HG03280 (cell line): Measurements from ENCODE around the gene C17orf75.

Source experiments
- ATAC-seq: cut with Tn5 transposase; IDR thresholded peaks from one replicate; pipeline ENCODE4 v1.9.1; 2021; ENCODE audit warnings: mild to moderate bottlenecking, moderate library complexity; ENCODE audit not compliant: unreplicated experiment

The C17orf75 gene

DNA sequence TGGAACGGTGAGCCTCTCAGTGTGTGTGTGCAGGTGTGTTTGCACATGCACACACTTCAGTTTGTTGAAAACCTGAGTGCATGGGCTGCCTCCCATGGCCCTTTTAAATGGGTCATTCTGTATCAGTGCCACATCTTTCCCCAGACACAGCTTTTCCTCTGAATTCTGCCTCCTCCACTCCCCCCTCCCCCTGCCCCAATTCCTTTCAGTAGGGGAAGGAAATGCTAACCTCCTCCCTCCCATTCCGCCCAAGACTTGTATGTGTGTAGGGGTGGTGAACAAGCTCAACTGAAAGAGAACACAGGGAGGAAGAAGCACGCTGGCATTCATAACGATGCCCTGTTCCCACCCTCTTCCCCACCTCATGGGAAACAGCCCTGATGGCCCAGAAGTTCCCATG, 34.3 kb downstream of the C17orf75 start:
- no peak for ATAC-seq

DNA sequence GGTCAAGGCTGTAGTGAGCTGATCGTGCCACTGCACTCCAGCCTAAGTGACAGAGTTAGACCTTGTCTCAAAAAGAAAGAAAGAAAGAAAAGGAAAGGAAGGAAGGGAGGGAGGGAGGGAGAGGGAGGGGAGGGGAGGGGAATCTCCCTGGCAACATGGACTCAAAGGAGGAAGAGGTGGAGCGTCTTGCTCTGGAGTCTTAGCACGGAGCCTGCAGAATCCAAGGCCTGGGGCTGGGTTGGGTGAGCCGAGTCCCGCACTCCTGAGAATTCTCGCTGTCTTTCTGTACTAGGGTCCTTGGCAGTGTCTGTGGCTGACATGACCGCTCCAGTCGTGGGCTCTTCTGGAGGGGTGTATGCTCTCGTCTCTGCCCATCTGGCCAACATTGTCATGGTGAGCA, 36.9 kb downstream of the C17orf75 start:
- no peak for ATAC-seq

DNA sequence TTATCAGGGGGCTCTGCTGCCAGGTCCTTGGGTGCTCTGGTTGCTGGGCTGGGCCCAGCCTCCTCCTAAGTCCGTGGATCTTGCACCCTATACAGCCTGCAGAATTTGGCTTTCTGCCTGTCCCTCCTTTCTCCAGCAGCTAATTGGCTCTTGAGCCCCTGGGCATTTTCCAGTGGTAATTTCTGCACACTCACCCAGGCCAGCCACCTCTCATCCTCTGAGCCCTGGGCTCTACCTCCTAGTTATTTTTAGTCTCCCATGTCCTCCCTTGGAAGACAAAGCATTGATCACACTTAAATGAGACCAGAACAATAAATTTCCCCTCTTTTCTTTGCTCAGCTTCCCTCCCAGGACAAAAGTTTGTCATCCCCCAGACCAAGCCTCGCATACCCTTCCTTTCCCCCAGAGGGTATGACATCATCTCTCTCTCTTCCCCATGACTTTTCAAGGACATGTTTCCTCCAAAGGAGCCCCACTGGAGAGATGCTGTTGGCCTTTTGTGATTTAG, 38.1 kb downstream of the C17orf75 start:
- no peak for ATAC-seq

DNA sequence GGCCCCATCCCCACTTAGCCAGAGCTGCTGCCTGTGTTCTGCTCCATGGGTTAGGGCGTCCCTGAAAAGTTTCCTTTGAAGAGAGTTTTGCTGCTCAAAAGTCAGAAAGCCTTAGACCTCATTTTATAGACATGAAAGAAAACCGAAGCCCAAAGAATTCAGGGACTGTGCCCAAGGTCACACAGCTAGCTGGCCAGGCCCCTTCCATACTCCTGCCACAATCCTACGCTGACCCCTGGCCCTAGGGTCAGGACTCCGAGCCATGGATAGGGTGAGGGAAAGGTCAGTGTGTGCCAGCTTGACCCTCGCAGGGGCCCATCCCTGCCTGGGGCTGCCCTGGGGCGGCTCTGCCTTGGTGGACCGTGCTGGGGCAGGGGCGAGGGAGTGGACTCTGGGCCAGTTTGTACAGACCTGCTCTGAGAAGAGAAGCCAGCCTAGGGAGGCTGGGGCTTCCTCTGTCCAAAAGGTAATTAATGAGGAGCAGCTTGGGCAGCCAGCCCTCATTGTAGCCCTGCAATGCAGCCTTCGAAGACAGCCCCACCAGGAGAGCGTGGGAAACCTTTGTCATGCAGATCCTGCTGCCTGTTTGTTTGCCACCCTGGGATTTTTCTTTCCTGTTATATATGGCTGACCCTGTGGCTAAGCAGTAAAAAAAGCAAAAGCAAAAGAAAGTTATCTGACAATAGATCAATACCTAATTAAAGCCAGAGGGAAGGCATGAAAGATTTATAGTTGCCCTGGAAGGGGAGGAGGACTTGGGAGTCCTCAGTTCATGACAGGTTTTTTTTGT, 38.9 kb downstream of the C17orf75 start:
- ATAC-seq: no peak

DNA sequence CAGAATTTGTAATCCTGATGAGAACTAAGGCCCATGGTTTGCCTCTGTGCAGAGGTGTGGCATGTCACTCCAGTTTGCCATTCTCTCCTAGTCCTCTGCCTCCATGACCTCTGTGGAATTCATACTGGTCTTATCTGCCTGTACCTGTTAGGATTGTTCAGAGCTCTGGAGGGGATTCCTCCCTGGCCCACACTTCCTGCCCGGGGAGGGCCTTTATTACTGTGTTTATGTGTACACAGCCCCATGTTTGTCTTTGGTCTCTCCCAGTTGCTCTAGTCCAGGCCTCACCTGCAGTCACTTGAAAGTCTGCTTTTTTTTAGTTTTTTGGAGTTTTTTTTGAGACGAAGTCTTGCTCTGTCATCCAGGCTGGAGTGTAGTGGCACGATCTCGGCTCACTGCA, 39.9 kb downstream of the C17orf75 start:
- no peak for ATAC-seq

DNA sequence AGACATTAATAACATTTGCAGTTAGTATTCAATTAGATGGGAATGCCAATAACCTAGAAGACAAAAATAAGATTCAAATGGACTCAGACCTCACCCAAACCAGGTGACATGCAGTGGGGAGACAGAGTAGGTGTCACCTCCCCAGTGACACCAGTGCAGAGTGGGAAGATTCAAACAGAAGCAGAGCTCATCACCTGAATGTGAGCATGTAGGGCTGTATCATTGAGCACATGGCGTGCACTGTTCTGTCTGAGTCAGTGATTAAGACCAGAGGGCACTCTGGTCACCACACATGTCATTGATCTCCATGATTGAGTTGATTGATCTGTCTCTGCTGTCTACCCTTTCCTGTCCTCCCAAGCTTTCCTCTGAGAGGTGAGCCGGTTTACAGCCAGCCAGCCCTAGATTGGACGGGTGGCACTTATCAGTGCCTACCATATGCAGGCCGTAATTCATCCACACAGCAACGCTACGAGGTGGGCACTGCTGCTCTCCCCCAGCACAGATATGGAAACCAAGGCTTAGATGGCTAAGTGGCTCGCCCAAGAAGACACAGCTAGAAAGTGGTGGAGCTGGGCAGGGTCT, 42.3 kb downstream of the C17orf75 start:
- no peak for ATAC-seq

DNA sequence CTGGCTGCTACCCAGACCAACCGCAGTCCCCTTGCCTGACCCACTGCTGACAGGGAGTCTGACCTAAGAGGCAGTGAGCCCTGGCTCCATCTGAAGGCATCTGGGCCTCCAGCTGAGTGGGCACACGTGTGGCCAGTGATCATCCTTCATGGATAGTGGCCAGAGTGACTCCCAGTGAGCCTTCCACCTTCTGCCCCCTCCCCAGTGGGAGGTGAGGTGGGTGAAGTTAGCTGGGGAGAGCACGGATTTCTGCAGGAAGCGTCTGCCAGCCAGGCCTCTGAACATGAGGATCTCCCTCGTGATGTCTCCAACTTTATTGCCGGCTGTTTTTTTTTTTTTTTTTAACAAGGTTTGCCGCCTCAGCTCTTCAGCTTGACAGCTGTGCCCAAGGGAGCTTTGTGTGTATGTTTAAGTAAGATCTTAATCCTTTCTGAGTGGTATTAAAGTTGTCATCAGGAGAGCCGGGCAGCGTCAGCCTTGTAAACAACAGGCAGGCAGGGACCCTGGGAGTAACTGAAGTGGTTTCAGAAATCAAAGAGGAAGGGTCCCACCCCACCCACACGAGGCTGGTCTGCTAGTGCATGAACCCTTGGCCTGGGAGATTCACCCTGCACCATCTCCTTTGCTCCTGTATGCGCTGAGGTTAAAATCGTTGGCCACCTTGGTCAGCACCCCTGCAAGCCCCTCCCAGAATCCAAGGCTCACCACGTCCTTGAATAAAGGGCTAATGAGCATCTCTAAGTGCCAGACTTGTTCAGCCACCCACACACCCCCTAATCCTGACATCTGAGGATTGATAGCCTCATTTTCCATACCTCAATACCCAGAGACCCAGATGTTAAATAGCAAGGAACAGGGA, 43.0 kb downstream of the C17orf75 start:
- no peak for ATAC-seq

DNA sequence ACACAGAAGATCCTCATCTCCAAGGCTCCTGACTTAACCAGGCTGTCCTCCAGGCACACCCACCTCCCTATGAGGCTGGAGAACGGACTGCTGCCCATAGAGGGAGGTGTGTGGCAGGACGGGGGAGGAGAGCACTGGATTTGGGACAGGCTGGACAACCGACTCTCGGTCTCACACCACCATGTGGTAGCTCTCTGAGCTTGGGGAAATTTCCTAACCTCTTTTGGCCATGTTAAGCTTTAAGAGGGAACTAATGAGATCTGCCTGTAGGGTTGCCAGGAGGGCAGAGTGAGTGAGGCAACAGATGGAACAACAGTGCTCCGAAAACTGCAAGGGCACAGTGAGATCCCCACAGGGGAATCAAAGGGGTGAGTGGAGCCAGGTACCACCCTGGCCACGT, 43.7 kb downstream of the C17orf75 start:
- ATAC-seq: no peak

DNA sequence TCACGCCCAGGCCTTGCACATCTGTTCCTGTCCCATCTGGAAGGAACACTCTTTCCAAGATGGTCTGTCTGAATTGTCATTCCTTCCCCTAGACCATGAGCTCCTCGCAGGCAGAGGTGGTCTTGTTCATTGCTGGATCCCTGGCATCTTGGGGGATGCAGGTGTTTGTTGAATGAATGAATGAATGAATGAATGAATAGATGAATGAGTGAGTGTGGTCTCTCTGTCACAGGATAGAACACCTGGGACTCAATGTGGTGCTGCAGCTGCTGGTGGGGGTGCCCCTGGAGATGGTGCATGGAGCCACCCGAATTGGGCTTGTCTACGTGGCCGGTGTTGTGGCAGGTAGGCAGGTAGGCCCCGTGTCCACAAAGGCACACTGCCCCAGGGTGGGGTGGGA, 44.1 kb downstream of the C17orf75 start:
- ATAC-seq: no peak

DNA sequence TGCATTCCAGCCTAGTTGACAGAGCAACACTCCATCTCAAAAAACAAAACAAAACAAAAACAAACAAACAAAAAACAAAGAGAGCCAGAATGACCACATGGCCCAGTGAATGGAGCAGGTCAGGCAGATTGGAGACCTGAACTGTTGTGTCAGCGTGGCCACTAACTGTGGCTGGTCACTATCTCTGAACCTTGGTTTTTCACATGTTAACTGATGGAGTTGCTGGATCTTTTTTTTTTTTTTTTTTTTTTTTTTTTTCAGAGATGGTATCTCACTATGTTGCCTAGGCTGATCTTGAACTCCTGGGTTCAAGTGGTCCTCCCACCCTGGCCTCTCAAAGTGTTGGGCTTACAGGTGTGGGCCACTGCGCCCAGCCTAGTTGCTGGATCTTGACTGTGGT, 44.5 kb downstream of the C17orf75 start:
- no peak for ATAC-seq

DNA sequence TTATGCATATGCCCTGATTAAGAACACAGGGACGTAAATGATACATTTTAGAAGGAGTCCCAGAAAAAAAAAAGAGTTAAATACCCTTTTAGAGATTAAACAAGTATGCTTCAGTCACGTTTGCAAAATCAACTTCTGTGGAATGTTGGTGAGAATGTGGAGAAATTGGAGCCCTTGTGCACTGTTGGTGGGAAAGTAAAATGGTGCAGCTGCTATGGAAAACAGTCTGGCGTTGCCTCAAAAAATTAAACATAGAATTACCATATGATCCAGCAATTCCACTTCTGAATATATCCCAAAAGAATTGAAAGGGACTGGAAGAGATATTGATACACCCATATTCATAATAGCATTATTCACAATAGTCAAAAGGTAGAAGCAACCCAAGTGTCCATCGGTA, 49.9 kb downstream of the C17orf75 start:
- no peak for ATAC-seq

DNA sequence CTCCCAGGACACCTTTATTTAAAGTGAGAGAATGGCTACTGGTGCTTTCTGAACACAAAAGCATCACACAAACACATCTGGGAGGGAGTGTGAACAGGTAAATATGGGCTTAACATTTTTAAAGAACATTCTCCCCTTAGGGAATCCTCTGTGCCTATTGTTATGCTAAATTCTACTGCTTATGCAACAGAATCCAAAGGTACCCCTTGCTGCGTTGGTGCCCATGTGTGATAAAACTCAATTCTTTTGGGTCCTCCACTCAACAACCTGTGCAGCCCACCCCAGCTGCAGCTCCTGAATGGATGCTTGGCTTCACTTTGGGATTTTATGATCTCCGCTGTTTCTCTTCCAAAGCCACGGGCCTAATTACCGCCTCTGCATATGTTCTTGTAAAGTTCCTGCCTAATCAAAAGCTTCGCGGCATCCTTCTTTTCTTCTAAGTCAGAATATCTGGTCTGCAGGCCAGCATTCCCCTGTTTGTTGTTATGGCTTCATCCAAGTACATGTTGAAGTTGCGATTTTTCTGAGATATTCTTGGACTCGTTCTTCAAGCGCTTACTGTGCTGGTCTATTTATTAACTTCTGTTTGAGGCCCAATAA, 52.4 kb downstream of the C17orf75 start:
- no peak for ATAC-seq

DNA sequence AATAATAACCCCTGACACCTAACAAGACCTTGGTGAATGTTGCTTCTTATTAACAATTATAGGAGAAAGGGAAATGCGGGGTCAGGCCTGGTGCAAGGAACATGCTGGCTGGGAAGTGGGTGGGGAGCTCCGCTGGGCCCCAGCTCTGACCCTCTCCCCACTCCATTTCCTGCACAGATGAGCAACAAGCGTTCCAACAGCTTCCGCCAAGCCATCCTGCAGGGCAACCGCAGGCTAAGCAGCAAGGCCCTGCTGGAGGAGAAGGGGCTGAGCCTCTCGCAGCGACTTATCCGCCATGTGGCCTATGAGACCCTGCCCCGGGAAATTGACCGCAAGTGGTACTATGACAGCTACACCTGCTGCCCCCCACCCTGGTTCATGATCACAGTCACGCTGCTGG, 53.4 kb downstream of the C17orf75 start:
- no peak for ATAC-seq

DNA sequence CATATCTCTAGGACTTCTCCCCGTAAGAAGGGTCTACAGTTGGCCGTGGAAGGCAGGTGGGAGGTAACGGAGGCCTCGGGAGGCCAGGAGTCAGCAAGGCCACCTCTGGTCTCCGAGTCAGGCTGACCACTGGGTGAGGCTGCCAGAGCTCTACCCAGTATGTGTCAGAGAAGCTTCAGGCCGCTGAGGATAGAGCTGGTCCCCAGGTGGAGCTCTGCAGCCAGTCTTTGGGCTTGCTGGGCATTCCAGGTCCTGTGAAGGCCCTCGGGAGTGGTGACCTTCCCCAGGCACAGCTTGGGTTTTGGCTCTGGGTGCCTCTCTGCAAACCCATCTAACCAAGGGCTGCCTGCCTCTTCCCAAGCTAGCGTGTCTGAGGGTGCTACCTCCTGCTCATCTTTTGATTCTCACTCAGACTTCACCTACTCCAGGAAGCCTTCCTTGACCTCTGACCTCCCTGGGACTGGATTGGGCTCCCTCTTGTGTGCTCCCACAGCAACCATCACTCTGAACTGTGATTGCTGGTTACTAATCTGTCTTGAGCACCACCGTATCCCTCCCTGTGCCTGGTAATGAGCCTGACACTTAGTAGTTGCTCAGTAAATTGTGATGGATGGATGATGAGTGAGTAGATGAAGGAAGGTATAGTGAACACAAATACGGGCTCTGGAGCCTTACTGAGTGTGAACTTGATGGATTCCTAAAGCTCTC, 54.0 kb downstream of the C17orf75 start:
- ATAC-seq: no peak

DNA sequence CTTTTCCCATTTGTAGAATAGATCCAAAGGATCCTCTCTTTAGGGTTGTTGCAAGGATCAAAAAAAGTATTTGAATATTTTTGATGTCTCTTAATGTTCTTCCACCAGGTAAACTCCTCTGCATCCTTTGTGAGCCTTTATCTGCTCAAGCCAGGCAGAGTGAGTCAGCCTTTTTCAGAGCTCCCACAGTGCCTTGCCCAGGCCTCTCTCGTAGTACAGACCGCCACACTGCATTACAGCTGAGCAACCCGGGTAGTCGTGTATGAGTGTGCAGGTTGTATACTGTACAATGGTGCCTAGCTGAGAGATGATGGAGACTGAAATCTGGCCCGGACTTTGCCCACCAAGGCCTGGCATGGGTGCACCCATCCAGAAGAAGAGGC, 55.5 kb downstream of the C17orf75 start:
- ATAC-seq: no peak

DNA sequence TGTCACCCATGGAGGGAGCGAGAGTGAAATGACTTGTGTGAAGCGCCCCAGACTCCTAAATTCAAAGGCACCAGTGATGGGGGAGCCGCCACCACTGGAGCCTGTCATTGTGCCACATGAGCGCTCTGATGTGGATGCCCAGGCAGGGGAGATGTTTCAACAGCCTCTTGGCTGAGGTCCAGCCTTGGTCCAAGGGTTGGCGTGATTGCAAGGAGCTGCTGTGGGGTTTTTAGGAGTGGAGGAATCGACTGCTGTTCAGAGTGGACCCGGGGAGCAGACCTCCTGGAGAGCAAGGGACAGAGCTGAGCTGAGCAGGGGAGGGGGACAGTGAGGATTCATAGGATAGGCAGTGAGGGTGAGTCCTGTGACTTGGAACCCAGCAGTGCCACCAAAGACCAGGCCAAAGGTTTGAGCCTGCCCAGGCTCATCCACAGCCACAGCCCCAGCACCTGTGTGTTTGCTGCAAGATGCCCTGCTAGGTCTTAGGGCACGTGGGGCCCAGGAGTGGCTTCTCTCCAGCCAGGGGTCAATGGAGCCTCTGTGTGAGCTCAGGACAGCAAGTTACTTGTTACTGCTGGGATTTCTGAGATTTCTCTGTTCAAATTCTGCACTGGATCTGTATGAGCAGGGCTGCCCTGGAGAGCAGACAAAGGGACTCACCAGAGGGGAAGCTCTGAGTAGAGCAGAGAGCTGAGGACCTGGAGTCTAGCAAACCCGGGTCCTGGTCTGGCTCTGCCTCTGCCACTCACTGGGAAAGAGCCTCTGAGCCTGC, 56.0 kb downstream of the C17orf75 start:
- ATAC-seq: no peak

DNA sequence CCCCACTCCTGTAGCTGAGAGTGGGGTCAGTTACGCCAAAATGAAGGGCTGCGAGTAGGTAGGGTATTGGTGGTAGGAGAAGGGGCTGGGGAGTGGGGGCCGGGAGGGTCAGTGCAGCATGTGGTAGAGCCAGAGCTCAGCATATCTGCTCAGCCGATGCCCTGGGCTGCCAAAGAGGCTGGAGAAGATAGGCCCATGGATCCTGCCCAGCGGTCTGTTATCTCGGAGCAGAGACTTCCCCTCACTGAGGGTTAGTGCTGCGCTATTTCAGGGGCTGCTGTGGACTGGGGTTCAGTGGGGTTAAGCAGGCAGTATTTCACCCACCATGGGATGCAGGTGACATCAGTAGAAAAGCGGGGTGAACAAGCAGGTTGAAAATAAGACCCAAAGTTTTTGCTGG, 56.7 kb downstream of the C17orf75 start:
- no peak for ATAC-seq

DNA sequence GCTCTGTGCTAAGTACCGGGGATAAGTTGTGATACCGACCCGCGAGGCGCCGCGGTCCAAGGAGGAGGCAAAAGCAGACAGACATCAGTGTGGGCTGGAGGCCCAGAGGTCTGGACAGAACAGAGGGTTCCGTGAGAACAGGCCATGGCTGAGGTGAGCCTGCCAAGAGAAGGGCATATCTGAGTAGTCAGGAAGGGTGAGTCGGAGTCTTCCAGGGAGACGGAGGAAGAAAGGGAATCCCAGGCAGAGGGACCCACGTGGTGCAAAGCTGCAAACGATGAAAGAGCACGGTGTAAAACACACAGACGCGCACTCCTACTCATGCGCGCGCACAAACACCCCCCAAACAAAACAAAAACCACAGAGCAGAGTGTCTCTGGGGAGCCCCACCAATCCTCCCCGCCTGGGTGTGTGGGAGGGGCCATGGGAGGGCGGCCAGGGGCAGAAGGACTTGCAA, 58.2 kb downstream of the C17orf75 start:
- ATAC-seq: no peak

DNA sequence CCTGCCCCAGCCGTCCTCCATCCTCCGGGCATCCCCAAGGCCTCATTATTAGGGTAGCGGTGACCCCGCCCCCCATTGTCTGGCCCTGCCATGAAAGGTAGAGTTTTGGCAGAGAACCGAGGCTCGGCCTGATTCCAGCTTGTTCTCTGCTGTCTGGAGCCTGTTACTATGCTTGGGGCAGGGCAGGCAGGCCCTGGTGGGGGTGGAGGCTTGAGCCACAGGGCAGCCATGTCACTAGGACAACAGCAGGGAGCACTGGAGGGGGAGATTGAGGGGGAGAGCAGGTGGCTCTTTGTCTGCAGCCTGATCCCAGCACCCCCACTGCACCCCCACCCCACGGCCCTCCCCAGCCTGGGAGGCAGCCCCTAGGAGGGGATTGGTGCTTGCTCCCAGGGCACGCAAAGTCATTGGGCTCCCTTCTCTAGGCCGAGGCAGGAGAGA, 60.9 kb downstream of the C17orf75 start:
- ATAC-seq: no peak
